ENCODE results near the gene MCTP1. TPM values are rescaled to one million over a fixed set of nuclear protein-coding genes. Genes with fewer than 3 reads are reported as not detected.

MCTP1 gene
- total RNA-seq, result 112 TPM

DNA sequence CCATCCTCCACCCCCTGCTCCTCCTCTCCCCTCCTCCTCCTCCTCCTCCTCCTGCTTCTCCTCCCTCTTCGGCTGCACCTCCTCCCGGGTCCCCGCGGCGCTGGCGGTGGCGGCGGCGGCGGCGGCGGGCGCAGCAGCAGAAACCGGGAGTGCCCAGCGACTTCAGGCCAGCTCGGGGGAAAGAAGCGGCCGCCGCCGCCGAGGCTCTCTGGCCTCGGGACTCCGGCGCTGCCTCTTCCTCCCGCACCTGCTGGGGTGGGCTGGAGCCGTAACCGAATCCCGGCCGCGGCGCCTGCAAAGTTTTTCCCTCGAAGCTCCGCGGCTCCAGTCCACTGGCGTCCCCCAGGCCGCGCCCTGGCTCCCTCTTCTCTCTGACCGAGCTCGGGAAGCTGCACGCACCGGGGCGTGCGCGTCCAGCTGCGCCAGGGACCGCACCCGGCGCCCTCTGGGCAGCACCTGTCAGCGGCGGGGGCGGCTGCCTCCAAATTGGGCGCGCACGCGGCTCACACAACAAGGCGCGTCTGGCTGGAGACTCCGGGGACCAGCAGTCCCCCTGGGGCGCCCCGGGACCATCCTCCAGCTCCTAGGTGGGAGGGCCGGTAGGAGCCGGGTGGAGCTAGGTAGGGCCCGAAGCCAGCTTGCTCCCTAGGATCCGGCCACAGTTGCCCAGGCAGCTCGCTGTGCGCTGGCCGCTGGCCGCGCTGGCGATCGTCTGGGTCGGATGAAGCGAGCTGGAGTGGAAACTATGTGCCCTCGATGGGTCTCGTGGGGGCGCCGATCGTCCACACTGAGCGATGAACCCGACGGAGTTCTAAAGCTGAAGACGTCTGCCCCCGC is at the start of gene MCTP1:
MCTP1 (minus strand) TSS at position 523 of the 837 bp plus-strand sequence.

Small RNAs within 50 kb of the gene (small RNA-seq; reads per million reads assigned to genes)
- gene RF02271 (ENCODE audit: low replicate concordance), result not detected

Other genes with a start within 250 kb of the MCTP1 start
- not detected for gene FAM81B, start 106.3 kb upstream of the MCTP1 start, total RNA-seq

All from parietal lobe (tissue), 2 donors.